HG02885 (cell line): ENCODE data around the gene KHDRBS1.
"Not testable (repeated sequence)": the region's sequence is repeated elsewhere in the genome, so short reads cannot be mapped to it uniquely, and the experiment has no call there.

Source experiments
- ATAC-seq: cut with Tn5 transposase; IDR thresholded peaks from one replicate; pipeline ENCODE4 v1.9.1; 2021; ENCODE audit warnings: mild to moderate bottlenecking; ENCODE audit not compliant: unreplicated experiment, poor library complexity

The KHDRBS1 gene

DNA sequence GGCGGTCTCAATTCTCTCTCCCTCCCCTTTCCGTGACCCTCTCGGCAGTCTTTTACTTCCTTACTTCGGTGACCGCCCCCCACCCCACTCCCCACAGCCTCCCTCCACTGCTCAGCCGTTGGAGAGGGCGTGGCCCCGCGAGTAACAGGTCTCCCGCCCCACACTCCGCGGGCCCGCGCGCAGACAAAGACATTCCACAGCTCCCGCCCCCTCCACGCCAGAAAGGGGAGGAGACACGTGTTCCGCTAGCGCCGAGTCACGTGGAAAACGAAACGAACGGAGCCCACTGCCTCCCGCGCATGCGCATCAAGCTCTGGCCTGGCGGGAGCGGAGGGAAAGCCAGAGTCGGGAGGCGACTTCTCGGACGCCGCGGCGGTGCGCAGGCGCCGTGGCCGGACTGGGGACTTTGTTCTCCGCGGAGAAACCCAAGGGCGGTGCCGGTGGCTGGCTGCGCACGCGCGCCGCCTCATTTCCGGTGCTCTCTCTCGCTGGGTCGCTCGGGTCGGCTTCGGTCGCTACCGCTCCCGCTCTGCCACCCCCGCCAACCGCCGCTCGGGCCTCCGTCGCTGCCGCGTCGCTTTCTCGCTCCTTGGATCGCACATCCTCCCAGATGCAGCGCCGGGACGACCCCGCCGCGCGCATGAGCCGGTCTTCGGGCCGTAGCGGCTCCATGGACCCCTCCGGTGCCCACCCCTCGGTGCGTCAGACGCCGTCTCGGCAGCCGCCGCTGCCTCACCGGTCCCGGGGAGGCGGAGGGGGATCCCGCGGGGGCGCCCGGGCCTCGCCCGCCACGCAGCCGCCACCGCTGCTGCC is at the start of gene KHDRBS1:
Gene KHDRBS1, plus strand, starts transcription at position 483 of the 813 bp plus-strand sequence. Its CDS starts 128 bp downstream, at position 611.
- peak; percentile 82 for ATAC-seq

DNA sequence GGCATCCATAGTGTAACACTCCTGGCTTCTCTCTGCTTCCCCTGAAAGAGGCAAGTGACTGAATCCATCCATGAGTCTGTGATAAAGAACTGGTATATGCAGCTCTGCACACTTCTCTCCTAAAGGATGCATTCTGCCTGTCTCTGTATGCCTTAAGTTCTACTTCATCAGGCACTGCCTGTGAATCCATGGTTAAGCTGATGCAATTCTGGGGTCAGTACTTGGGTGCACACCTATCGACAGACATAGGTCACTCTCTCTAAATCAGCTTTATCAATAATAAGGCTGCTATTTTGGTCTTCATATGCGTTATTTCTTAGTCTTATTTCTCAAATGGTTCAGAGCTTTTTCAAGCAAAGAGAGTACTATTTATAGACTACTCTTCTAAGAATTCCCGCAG is 42.8 kb upstream of the KHDRBS1 start:
- no peak for ATAC-seq

DNA sequence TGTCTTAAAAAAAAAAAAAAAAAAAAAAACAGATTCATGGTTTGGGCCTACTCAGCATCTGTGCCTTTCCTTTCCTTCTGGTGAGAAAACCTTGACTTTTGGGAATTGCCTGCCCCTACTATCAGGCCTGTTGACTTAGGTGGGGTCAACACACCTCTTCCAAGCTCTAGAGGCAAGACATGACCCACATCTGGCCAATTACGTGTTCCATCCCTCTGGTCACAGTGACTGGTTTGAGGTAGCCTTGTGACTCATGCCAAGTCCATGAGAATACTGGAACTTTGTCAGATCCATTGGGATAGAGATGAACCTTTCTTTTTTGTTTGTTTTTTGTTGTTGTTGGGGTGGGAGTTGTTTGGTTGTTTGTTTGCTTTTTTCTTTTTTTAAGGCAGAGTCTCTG is 37.3 kb upstream of the KHDRBS1 start:
- ATAC-seq, result no peak

DNA sequence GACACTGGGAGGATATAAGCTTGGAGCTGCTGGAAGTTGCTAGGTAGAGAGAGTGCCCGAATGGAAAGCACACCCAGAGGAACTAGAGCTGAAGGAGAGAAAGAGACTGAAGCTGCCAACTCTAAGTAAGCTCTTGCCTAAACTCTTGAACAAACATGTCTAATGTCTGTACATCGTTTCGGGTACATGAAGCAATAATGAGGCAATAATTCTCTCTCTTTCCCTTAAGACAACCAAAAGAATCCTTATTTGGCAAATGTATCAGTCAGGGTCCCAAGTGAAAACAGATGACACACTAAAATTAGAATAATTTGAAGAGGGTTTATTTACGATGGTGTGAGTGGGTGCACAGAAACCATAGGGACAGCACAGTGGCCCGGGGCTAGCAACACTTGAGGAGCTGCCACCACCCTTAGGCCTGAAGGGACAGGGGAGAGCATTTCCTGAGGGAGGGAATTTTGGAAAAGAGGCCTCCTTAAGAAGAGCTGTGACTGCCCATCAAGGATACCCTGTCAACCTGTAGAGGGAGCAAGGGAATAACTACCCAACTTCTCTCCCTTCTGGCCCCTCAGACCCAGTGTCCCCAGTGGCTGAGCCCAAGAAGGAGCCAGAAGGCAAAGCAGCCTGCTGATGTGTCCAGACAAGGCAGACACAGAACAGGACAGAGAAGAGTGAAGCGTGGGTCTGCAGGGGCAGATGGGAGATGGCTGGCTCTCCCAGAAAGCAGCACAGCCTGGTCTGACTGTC is 36.1 kb upstream of the KHDRBS1 start:
- ATAC-seq, result no peak

GRCh38 chr1:31978843-31979400 is 34.7 kb upstream of the KHDRBS1 start:
- ATAC-seq, result no peak

DNA sequence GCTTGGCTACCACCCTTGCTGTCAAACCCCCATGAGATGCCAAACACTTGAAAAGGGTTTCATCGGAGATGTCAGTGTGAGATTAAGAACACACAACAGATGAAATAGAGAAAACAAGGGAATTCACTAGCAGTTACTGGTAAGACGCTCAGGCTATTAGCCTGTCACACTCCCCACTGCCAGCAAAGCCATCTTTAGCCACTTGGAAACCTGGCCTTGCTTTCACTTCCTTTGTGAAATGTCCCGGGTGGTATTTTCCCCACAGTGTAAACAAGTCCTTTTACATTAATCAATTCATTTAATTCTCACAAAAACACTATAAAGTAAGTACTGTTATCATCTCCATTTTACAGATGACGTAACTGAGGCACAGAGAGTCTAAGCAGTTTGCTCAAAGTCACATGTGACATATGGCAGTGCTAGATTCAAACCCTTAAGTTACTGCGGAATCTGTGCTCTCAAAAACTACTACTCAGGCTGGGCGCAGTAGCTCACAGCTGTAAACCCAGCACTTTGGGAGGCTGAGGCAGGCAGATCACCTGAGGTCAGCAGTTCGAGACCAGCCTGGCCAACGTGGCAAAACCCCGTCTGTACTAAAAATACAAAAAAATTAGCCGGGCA is 32.7 kb upstream of the KHDRBS1 start:
- peak; percentile 45 for ATAC-seq

DNA sequence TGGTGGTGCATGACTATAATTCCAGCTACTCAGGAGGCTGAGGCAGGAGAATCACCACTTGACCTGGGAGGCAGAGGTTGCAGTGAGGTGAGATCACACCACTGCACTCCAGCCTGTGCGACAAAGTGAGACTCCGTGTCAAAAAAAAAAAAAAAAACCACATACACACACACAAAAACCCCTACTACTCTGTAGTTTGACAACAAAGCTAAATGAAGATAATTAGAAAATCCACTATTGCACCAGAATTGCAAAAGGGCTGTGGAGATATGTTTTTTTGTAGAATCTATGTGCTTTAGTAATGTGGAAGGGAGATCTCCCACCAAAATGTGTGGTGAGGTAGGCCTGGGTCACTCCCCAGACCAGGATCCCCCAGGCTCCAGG is 32.2 kb upstream of the KHDRBS1 start:
- ATAC-seq, result no peak

DNA sequence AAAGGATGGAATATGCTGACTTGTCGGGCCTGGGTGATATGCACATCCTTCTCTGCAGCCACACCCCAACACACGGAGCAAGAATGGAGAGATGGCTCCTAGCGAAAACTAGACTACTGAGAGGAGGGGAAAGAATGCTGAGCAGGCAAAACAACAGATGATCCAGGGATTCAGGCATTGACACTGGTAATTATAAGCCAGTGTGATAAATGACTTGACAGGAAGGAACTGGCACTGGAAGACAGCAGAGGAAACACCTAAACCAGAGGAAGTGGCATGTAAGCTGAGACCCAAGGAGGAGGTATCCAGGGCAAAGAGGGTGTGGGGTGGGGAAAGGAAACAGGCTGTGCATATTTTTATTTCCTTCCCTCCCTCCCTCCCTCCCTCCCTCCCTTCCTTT is 31.7 kb upstream of the KHDRBS1 start:
- ATAC-seq, result no peak

DNA sequence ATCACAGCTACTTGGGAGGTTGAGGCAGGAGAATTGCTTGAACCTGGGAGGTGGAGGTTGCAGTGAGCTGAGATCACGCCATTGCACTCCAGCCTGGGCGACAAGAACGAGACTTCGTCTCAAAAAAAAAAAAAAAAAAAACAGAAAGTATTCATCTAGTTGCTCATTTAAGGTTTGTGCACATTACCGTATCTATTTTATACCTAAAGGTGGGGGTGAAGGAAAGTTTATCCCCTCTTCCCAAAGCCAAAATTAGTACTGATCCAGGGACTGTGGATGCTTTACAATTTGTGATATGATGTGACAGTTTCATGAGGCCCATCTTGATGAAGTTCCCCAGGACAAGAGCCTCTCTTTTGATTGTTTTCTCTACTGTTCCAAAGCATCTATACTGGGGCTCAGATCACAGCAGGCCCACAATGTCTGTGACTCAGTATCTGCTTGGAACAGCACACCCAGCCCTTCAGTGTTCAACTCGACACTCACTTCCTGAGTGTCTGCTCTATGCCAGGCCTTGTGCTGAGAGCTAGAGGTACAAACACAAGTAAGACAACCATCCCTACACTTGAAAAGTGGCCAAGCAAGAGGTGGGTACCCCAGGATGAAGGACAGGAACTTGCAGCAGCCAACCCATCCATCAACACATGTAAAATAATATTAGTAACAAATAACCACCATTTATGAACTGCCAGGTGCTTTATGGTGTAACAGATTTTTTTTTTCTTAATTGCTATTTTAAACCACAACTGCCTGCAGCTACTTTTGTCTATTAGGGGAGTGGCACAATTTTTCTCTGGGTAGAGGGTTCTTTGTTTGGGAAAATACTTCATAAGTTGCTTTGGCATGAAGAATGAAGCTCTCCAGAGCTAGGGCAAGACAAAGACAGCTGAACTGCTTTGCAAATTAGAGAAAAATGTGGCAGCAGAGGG is 29.0 kb upstream of the KHDRBS1 start:
- ATAC-seq, result no peak

GRCh38 chr1:31985430-31985829 is 28.2 kb upstream of the KHDRBS1 start:
- no peak for ATAC-seq

- ATAC-seq, result no peak
Measured at GRCh38 chr1:31987135-31987619, 26.5 kb upstream of the KHDRBS1 start.

GRCh38 chr1:31989964-31990363 is 23.7 kb upstream of the KHDRBS1 start:
- no peak for ATAC-seq

GRCh38 chr1:31991182-31991581 is 22.5 kb upstream of the KHDRBS1 start:
- no peak for ATAC-seq

- ATAC-seq, result no peak
Measured at GRCh38 chr1:31995263-31995662, 18.4 kb upstream of the KHDRBS1 start.

DNA sequence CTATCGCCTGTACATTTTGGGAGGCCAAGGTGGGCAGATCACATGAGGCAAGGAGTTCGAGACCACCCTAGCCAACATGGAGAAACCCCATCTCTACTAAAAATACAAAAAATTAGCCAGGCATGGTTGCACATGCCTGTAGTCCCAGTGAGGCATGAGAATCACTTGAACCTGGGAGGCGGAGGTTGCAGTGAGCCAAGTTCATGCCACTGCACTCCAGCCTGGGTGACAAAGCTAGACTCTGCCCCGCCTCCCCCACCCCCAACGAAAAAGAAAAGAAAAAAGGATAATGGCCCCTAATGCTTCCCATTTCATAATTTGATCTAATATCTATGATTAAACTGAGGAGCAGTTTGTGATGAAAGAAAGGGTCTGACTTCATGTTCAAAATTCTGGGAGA is 17.5 kb upstream of the KHDRBS1 start:
- not testable (repeated sequence) for ATAC-seq

DNA sequence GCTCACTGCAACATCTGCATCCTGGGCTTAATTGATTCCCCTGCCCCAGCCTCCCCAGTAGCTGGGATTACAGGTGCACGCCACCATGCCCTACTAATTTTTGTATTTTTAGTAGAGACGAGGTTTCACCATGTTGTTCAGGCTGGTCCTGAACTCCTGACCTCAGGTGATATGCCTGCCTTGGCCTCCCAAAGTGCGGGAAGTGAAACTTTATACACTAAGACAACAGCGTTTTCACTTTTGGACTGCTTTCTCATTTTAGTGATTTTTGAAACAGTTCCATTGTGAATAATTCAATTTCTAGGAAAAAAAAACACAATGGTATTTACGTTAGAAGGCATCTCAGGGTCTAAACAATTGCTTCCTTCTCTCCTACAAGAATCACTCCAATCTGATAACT is 11.8 kb upstream of the KHDRBS1 start:
- no peak for ATAC-seq

DNA sequence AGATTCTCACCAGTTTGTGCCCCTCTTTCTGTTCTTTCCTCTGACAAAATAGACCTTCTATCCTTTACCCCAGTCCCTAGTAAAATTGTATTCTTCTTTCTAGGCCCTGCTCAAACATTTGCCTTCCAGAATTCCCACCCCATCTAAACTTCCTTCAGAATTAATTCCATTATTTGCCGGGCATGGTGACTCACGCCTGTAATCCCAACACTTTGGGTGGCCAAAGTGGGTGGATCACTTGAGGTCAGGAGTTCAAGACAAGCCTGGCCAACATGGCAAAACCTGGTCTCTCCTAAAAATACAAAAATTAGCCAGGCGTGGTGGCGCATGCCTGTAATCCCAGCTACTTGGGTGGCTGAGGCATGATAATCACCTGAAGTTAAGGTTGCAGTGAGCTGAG is 11.4 kb upstream of the KHDRBS1 start:
- ATAC-seq, result not testable (repeated sequence)

- ATAC-seq, result no peak
Measured at GRCh38 chr1:32005522-32005921, 8.1 kb upstream of the KHDRBS1 start.

- no peak for ATAC-seq
Measured at GRCh38 chr1:32007591-32007940, 6.1 kb upstream of the KHDRBS1 start.

GRCh38 chr1:32010246-32010645 is 3.4 kb upstream of the KHDRBS1 start:
- no peak for ATAC-seq
